BJ (cell line): ENCODE data around the gene DRGX. TPM values are rescaled to one million over a fixed set of nuclear protein-coding genes. Genes with fewer than 3 reads are reported as not detected.

ENCODE experiments used
- CTCF ChIA-PET: fragments of 350-600 bp; formaldehyde crosslinking; extraction: SDS; loops from one replicate; lab custom pipeline; 2021; ENCODE audit warnings: antibody characterized with exemption, inconsistent platforms; lab: Yijun Ruan, JAX
- POLR2A ChIA-PET: fragments of 300-600 bp; sonication (Branson Sonifier 250); formaldehyde crosslinking; extraction: SDS; loops from one replicate; lab custom pipeline; 2021; ENCODE audit warnings: antibody characterized with exemption; lab: Charles Lee
- DNase-seq: peaks from one replicate; pipeline ENCODE4 v3.0.0-alpha.2; 2011; ENCODE audit warnings: low read depth
- H3K27me3 ChIP-seq: 2 replicates; pipeline ENCODE4 v1.6.0; 2011; ENCODE audit warnings: low read length; ENCODE audit not compliant: control insufficient read depth, insufficient read depth
- H3K36me3 ChIP-seq: 2 replicates; pipeline ENCODE4 v1.5.1; 2011; ENCODE audit warnings: low read length; ENCODE audit not compliant: control insufficient read depth, insufficient read depth
- H3K4me3 ChIP-seq: 2 replicates; pipeline ENCODE4 v1.5.1; 2011; ENCODE audit warnings: low read depth, mild to moderate bottlenecking, control low read depth, low read length
- CTCF ChIP-seq: IDR thresholded peaks from 2 replicates; pipeline ENCODE4 v1.5.1; 2011; ENCODE audit warnings: low read depth, mild to moderate bottlenecking, control low read depth, inconsistent platforms, low read length, moderate library complexity; ENCODE audit not compliant: insufficient read depth
- polyA plus RNA-seq: library from polyadenylated mRNA; depleted of rRNA; stranded (reverse); fragments of >200 nt; gene quantifications from 2 replicates; pipeline ENCODE4 v1.2.3, GENCODE V29; 2011

DRGX gene
- polyA plus RNA-seq, 1 experiment, result 0.06 TPM

GRCh38 chr10:49415109-49415508 is 19.2 kb upstream of the DRGX start:
- Histone ChIP-seq H3K36me3 (no peaks in the 10 kb centered on the region), H3K4me3 (no peak overlapping the region), H3K27me3 (peaks cover 23% of the 10 kb centered on the region)
- DNase-seq, result no peak
- CTCF ChIA-PET, result interaction anchor here (0.9 to 5.4 kb wide), 2 partner anchors 8 to 97 kb away, joined by 4 to 36 read pairs; no protein-coding TSS in a partner anchor
- POLR2A ChIA-PET, result no interaction called here
- no peak for TF ChIP-seq CTCF

- ChIA-PET CTCF (interaction anchor here (0.9 to 5.4 kb wide), 2 partner anchors 7 to 98 kb away, joined by 4 to 36 read pairs; no protein-coding TSS in a partner anchor), POLR2A (no interaction called here)
- no peaks in the 10 kb centered on the region for H3K36me3 ChIP-seq
- H3K27me3 ChIP-seq, result peaks cover 26% of the 10 kb centered on the region
- no peak overlapping the region for H3K4me3 ChIP-seq
- DNase-seq, result no peak
- no peak for TF ChIP-seq CTCF
These were observed 18.6 kb upstream of the DRGX start for GRCh38 chr10:49414496-49414895.

GRCh38 chr10:49412571-49412970 is 16.7 kb upstream of the DRGX start:
- POLR2A ChIA-PET, result no interaction called here
- CTCF ChIA-PET, result interaction anchor here (0.6 to 1.6 kb wide), 2 partner anchors 10 to 99 kb away, joined by 3 to 10 read pairs; no protein-coding TSS in a partner anchor
- no peak for DNase-seq
- TF ChIP-seq CTCF, result no peak
- Histone ChIP-seq H3K36me3 (no peaks in the 10 kb centered on the region), H3K27me3 (peaks cover 30% of the 10 kb centered on the region), H3K4me3 (no peak overlapping the region)

- TF ChIP-seq CTCF, result no peak
- ChIA-PET POLR2A (no interaction called here), CTCF (interaction anchor here (1.2 to 4.2 kb wide), 3 partner anchors 102 to 109 kb away, joined by 6 to 85 read pairs (median 6); no protein-coding TSS in a partner anchor)
- Histone ChIP-seq H3K36me3 (no peaks in the 10 kb centered on the region), H3K27me3 (peaks cover 27% of the 10 kb centered on the region), H3K4me3 (no peak overlapping the region)
- no peak for DNase-seq
These were observed 14.6 kb upstream of the DRGX start for GRCh38 chr10:49410365-49411074.

GRCh38 chr10:49409755-49410154 is 13.9 kb upstream of the DRGX start:
- TF ChIP-seq CTCF, result no peak
- no peak for DNase-seq
- ChIA-PET POLR2A (no interaction called here), CTCF (interaction anchor here (4.2 to 5.5 kb wide), 2 partner anchors 7 to 103 kb away, joined by 36 to 85 read pairs; no protein-coding TSS in a partner anchor)
- Histone ChIP-seq H3K27me3 (peaks cover 27% of the 10 kb centered on the region), H3K4me3 (no peak overlapping the region), H3K36me3 (no peaks in the 10 kb centered on the region)
